Epithelial cell of proximal tubule (primary cell): ENCODE results near the gene UGT1A5. TPM values are rescaled to one million over a fixed set of nuclear protein-coding genes. Genes with fewer than 3 reads are reported as not detected.
"Not testable (repeated sequence)": the region's sequence is repeated elsewhere in the genome, so short reads cannot be mapped to it uniquely, and the experiment has no call there.

Source experiments
- DNase-seq: peaks from one replicate; pipeline ENCODE4 v3.0.0-alpha.2; 2011; ENCODE audit warnings: low read depth
- H3K4me3 ChIP-seq: 2 replicates; pipeline ENCODE4 v1.5.1; 2011; ENCODE audit warnings: low read depth, mild to moderate bottlenecking, low read length
- total RNA-seq: library from RNA; depleted of rRNA; stranded (reverse); fragments of >200 nt; gene quantifications from 2 replicates; pipeline ENCODE4 v1.2.3, GENCODE V29; 2015
- TF ChIP-seq, protein P1 (sequence below): conservative IDR thresholded peaks from 2 replicates; pipeline ENCODE4 v1.5.1; 2012; ENCODE audit warnings: low read depth, mild to moderate bottlenecking, low read length

UGT1A5 gene
- total RNA-seq, 1 donor from 2014 or later: not detected

- no peak for DNase-seq
- TF ChIP-seq, protein P1, sequence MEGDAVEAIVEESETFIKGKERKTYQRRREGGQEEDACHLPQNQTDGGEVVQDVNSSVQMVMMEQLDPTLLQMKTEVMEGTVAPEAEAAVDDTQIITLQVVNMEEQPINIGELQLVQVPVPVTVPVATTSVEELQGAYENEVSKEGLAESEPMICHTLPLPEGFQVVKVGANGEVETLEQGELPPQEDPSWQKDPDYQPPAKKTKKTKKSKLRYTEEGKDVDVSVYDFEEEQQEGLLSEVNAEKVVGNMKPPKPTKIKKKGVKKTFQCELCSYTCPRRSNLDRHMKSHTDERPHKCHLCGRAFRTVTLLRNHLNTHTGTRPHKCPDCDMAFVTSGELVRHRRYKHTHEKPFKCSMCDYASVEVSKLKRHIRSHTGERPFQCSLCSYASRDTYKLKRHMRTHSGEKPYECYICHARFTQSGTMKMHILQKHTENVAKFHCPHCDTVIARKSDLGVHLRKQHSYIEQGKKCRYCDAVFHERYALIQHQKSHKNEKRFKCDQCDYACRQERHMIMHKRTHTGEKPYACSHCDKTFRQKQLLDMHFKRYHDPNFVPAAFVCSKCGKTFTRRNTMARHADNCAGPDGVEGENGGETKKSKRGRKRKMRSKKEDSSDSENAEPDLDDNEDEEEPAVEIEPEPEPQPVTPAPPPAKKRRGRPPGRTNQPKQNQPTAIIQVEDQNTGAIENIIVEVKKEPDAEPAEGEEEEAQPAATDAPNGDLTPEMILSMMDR: no peak
- no peak overlapping the region for H3K4me3 ChIP-seq
Measured at GRCh38 chr2:233746475-233747282, 34.0 kb downstream of the UGT1A5 start.

GRCh38 chr2:233747283-233747544 is 34.5 kb downstream of the UGT1A5 start:
- DNase-seq: no peak
- TF ChIP-seq, protein P1: no peak
- no peak overlapping the region for H3K4me3 ChIP-seq

GRCh38 chr2:233750689-233751088 is 38.0 kb downstream of the UGT1A5 start:
- DNase-seq: not testable (repeated sequence)

DNA sequence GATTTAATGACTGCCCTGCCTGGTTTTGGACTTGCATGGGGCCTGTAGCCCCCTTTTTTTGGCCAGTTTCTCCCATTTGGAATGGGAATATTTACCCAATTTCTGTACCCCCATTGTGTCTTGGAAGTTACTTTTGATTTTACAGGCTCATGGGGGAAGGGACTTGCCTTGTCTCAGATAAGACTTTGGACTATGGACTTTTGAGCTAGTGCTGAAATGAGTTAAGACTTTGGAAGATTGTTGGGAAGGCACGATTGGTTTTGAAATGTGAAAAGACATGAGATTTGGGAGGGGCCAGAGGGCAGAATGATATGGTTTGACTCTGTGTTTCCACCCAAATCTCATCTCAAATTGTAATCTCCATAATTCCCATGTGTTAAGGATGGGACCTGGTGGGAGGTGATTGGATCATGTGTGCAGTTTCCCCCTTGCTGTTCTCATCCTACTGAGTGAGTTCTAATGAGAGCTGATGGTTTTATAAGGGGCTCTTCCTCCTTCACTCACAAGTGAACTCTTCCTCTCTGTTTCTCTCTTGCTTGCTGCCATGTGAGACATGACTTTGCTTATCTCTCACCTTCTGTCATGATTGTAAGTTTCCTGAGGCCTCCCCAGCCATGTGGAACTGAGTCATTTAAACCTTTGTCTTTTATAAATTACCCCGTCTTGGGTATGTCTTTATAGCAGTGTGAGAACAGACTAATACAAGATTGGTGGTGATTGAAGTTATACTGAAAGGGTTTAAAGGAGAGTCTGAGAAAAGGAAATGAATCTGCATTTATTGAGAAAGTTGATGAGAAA is 38.7 kb downstream of the UGT1A5 start:
- not testable (repeated sequence) for DNase-seq, H3K4me3 ChIP-seq

More at GRCh38 chr2:233750689-233751088, 38.0 kb downstream of the UGT1A5 start:
- H3K4me3 ChIP-seq: not testable (repeated sequence)

- DNase-seq: no peak
- TF ChIP-seq, protein P1: no peak
Measured at GRCh38 chr2:233754872-233755611, 42.3 kb downstream of the UGT1A5 start.

GRCh38 chr2:233756429-233757081 is 43.8 kb downstream of the UGT1A5 start:
- H3K4me3 ChIP-seq: no peak overlapping the region
- TF ChIP-seq, protein P1: no peak
- DNase-seq: no peak

More at GRCh38 chr2:233754872-233755611, 42.3 kb downstream of the UGT1A5 start:
- no peak overlapping the region for H3K4me3 ChIP-seq

- no peak for DNase-seq
- TF ChIP-seq, protein P1: no peak
Measured at GRCh38 chr2:233758141-233758540, 45.4 kb downstream of the UGT1A5 start.

More at GRCh38 chr2:233758141-233758540, 45.4 kb downstream of the UGT1A5 start:
- no peak overlapping the region for H3K4me3 ChIP-seq
